Measurements from ENCODE around the gene DIDO1.

DNA sequence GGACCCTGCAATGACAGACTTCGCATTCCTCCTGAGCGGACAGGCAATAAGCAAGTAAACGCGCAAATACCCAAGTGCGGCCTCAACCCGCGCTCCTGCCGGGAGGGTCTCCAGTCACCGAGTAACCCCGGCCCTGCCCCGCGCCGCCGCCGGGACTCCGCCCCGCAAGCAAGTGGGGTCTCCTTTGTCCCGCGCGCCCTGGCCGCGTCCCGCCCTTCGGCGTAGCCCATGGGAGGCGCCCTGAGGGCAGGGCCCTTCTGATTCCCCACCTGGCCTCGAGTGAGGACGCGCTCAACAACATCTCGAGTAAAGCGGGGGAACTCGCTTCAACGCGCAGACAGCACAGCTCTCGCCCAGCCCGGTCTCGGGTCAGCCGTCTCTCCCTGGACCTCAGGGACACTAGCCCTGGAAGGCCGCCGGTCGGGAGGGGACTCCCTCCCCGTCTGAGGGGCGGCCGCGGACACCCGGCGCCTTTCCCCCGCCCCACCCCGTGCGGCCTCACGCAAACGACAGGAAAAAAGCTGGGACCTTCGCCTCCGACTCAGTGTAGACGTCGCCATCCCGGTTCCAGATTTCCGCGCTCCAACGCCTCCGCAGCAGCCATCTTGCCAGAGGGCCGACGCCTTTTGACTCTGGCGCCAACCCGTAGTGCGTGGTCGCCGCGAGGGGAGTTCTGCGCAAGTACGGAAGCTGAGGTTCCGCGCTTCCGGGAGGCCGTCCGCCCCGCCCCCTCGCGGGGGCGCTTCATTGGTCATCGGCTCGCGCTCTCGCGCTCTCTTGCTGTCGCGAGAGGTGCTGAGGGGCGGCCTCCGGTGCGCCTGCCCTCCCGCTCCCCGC is 11.2 kb upstream of the DIDO1 start:
- TF ChIP-seq, protein P1, sequence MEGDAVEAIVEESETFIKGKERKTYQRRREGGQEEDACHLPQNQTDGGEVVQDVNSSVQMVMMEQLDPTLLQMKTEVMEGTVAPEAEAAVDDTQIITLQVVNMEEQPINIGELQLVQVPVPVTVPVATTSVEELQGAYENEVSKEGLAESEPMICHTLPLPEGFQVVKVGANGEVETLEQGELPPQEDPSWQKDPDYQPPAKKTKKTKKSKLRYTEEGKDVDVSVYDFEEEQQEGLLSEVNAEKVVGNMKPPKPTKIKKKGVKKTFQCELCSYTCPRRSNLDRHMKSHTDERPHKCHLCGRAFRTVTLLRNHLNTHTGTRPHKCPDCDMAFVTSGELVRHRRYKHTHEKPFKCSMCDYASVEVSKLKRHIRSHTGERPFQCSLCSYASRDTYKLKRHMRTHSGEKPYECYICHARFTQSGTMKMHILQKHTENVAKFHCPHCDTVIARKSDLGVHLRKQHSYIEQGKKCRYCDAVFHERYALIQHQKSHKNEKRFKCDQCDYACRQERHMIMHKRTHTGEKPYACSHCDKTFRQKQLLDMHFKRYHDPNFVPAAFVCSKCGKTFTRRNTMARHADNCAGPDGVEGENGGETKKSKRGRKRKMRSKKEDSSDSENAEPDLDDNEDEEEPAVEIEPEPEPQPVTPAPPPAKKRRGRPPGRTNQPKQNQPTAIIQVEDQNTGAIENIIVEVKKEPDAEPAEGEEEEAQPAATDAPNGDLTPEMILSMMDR (IDR thresholded peaks at IDR 0.05) = no peak
- no peak for TF ChIP-seq EZH2 (IDR thresholded peaks at IDR 0.05; ENCODE audit: borderline replicate concordance, insufficient read depth, low read depth, low read length, poor library complexity, severe bottlenecking)

Measured in B cell (primary cell).